H9 (cell line): ENCODE data around the gene LITAFD. TPM values are rescaled to one million over a fixed set of nuclear protein-coding genes. Genes with fewer than 3 reads are reported as not detected.

ENCODE experiments used
- DNase-seq: peaks from one replicate; pipeline ENCODE4 v3.0.0-alpha.2; 2017
- H2AFZ ChIP-seq: one replicate; pipeline ENCODE4 v1.6.1; 2013; ENCODE audit warnings: mild to moderate bottlenecking, low read length, control low read depth, moderate library complexity
- H2AK5ac ChIP-seq: 2 replicates; pipeline ENCODE4 v1.6.1; 2013; ENCODE audit warnings: low read length, control low read depth, mixed read lengths; ENCODE audit not compliant: insufficient read length
- H2BK120ac ChIP-seq: one replicate; pipeline ENCODE4 v1.6.1; 2013; ENCODE audit warnings: low read depth, mild to moderate bottlenecking, low read length, control low read depth, inconsistent platforms; ENCODE audit not compliant: poor library complexity, severe bottlenecking
- H2BK12ac ChIP-seq: 2 replicates; pipeline ENCODE4 v1.6.1; 2013; ENCODE audit warnings: low read length, control low read depth, mixed read lengths, low read depth; ENCODE audit not compliant: insufficient read length
- H2BK15ac ChIP-seq: 2 replicates; pipeline ENCODE4 v1.6.1; 2013; ENCODE audit warnings: low read depth, low read length, control low read depth
- H2BK20ac ChIP-seq: one replicate; pipeline ENCODE4 v1.6.1; 2013; ENCODE audit warnings: low read depth, mild to moderate bottlenecking, low read length, control low read depth, inconsistent platforms; ENCODE audit not compliant: poor library complexity, severe bottlenecking
- H2BK5ac ChIP-seq: 2 replicates; pipeline ENCODE4 v1.6.1; 2013; ENCODE audit warnings: low read length, control low read depth, mixed read lengths; ENCODE audit not compliant: insufficient read length
- H3K14ac ChIP-seq: 2 replicates; pipeline ENCODE4 v1.6.1; 2013; ENCODE audit warnings: low read length, control low read depth; ENCODE audit not compliant: insufficient read depth
- H3K18ac ChIP-seq: 2 replicates; pipeline ENCODE4 v1.6.1; 2013; ENCODE audit warnings: low read depth, mild to moderate bottlenecking, mixed read lengths, low read length, control low read depth; ENCODE audit not compliant: insufficient read length
- H3K23ac ChIP-seq: 2 replicates; pipeline ENCODE4 v1.6.1; 2013; ENCODE audit warnings: low read length, control low read depth, mixed read lengths, low read depth; ENCODE audit not compliant: insufficient read length
- H3K23me2 ChIP-seq: 2 replicates; pipeline ENCODE4 v1.6.1; 2013; ENCODE audit warnings: low read depth, mild to moderate bottlenecking, mixed read lengths, low read length, control low read depth; ENCODE audit not compliant: insufficient read length, poor library complexity, severe bottlenecking
- H3K27ac ChIP-seq: 2 replicates; pipeline ENCODE4 v1.5.1; 2013; ENCODE audit warnings: low read length, control low read depth, mixed read lengths, low read depth; ENCODE audit not compliant: insufficient read length
- H3K27me3 ChIP-seq: 2 replicates; pipeline ENCODE4 v1.6.1; 2013; ENCODE audit warnings: low read length, control low read depth, inconsistent platforms; ENCODE audit not compliant: insufficient read depth
- H3K4ac ChIP-seq: 2 replicates; pipeline ENCODE4 v1.6.1; 2013; ENCODE audit warnings: low read depth, mild to moderate bottlenecking, control low read depth, inconsistent platforms, low read length, moderate library complexity
- H3K4me1 ChIP-seq: 2 replicates; pipeline ENCODE4 v1.6.1; 2013; ENCODE audit warnings: low read length, control low read depth, inconsistent platforms; ENCODE audit not compliant: insufficient read depth
- H3K4me2 ChIP-seq: 2 replicates; pipeline ENCODE4 v1.6.1; 2013; ENCODE audit warnings: low read length, control low read depth, mixed read lengths; ENCODE audit not compliant: insufficient read length, insufficient read depth
- H3K56ac ChIP-seq: 2 replicates; pipeline ENCODE4 v1.6.1; 2013; ENCODE audit warnings: low read depth, mild to moderate bottlenecking, mixed read lengths, low read length, control low read depth; ENCODE audit not compliant: insufficient read length
- H3K79me1 ChIP-seq: 2 replicates; pipeline ENCODE4 v1.6.1; 2013; ENCODE audit warnings: low read depth, mild to moderate bottlenecking, moderate library complexity, low read length, control low read depth, inconsistent platforms; ENCODE audit not compliant: insufficient read depth, poor library complexity, severe bottlenecking
- H3K79me2 ChIP-seq: 2 replicates; pipeline ENCODE4 v1.6.1; 2013; ENCODE audit warnings: low read length, control low read depth, inconsistent platforms; ENCODE audit not compliant: insufficient read depth
- H3K9ac ChIP-seq: 2 replicates; pipeline ENCODE4 v1.6.1; 2013; ENCODE audit warnings: low read length, control low read depth, mixed read lengths; ENCODE audit not compliant: insufficient read length; ENCODE audit errors: extremely low read depth
- H3K9me3 ChIP-seq: one replicate; pipeline ENCODE4 v1.6.1; 2013; ENCODE audit warnings: low read depth, low read length, inconsistent platforms; ENCODE audit not compliant: control insufficient read depth
- H3T11ph ChIP-seq: one replicate; pipeline ENCODE4 v1.6.1; 2013; ENCODE audit warnings: mild to moderate bottlenecking, low read length, control low read depth, inconsistent platforms
- H4K20me1 ChIP-seq: one replicate; pipeline ENCODE4 v1.6.1; 2013; ENCODE audit not compliant: control insufficient read depth, insufficient read length, insufficient read depth
- H4K5ac ChIP-seq: 2 replicates; pipeline ENCODE4 v1.6.1; 2013; ENCODE audit warnings: low read depth, mild to moderate bottlenecking, mixed read lengths, low read length, control low read depth; ENCODE audit not compliant: insufficient read length
- H4K8ac ChIP-seq: replicated peaks from 2 replicates; pipeline ENCODE4 v1.6.1; 2013; ENCODE audit warnings: low read length, control low read depth, mixed read lengths, low read depth; ENCODE audit not compliant: insufficient read length
- H4K91ac ChIP-seq: 2 replicates; pipeline ENCODE4 v1.6.1; 2013; ENCODE audit warnings: low read depth, mild to moderate bottlenecking, moderate library complexity, mixed read lengths, low read length, control low read depth; ENCODE audit not compliant: insufficient read length
- H3K27ac Mint-ChIP-seq, 3 experiments: 2 replicates in 2 of 3; 3 replicates in 1 of 3; pipeline ENCODE4 v1.8.0; 2020 to 2021; ENCODE audit warnings: mixed read lengths in 3 of 3, mild to moderate bottlenecking in 1 of 3, moderate library complexity in 1 of 3
- H3K27me3 Mint-ChIP-seq: 2 replicates; pipeline ENCODE4 v1.8.0; 2021; ENCODE audit warnings: low read depth, mild to moderate bottlenecking, moderate library complexity, mixed read lengths
- H3K36me3 Mint-ChIP-seq, 3 experiments: 2 replicates in 2 of 3; 3 replicates in 1 of 3; pipeline ENCODE4 v1.8.0; 2020 to 2021; ENCODE audit warnings: low read depth in 3 of 3, mixed read lengths in 3 of 3; ENCODE audit not compliant: insufficient read depth in 1 of 3
- H3K4me1 Mint-ChIP-seq, 2 experiments: 2 replicates each; pipeline ENCODE4 v1.8.0; 2020; ENCODE audit warnings: mixed read lengths in 2 of 2
- H3K4me3 Mint-ChIP-seq, 2 experiments: 2 replicates in 1 of 2; 3 replicates in 1 of 2; pipeline ENCODE4 v1.8.0; 2020 to 2021; ENCODE audit warnings: mild to moderate bottlenecking in 2 of 2, mixed read lengths in 2 of 2, moderate library complexity in 1 of 2
- H3K9me3 Mint-ChIP-seq, 2 experiments: 2 replicates in 1 of 2; 3 replicates in 1 of 2; pipeline ENCODE4 v1.8.0; 2020; ENCODE audit warnings: mild to moderate bottlenecking in 2 of 2, mixed read lengths in 2 of 2, moderate library complexity in 1 of 2
- CTCF ChIP-seq: fragments of 200-600 bp; sonication (generic); conservative IDR thresholded peaks from 3 replicates; pipeline ENCODE4 v1.8.0; 2021; ENCODE audit warnings: antibody characterized with exemption, mild to moderate bottlenecking
- WGBS: extraction: QIAGEN DNeasy Blood & Tissue Kit; methylation state at CpG from one replicate; pipeline ENCODE4 v1.1.7; 2013; ENCODE audit warnings: missing lambda C conversion rate, low lambda C conversion rate, mixed read lengths; ENCODE audit not compliant: insufficient read length; ENCODE audit errors: extremely low coverage; 5-methylcytosine and 5-hydroxymethylcytosine counted together
- total RNA-seq: library from RNA; stranded (reverse); gene quantifications from 2 replicates; pipeline ENCODE4 v1.2.1, GENCODE V29; 2021

The LITAFD gene
- total RNA-seq, 1 experiment from 2014 or later = not detected

GRCh38 chr16:8934601-8935000 lies 52.5 kb downstream of the LITAFD start:
- Histone ChIP-seq H3K79me2 (peaks cover 61% of the 10 kb centered on the region), H3K4me1 (no peaks in the 10 kb centered on the region), H4K20me1 (no peaks in the 10 kb centered on the region), H3K4ac (no peak overlapping the region), H3T11ph (no peak overlapping the region), H4K91ac (no peak overlapping the region), H3K9ac (no peak overlapping the region), H4K8ac (no peak overlapping the region), H3K56ac (no peak overlapping the region), H3K9me3 (no peaks in the 10 kb centered on the region), H2BK15ac (no peak overlapping the region), H2BK120ac (no peak overlapping the region), H2AK5ac (no peak overlapping the region), H3K23ac (no peak overlapping the region), H3K4me2 (no peak overlapping the region), H2AFZ (no peak overlapping the region), H3K27ac (no peak overlapping the region), H3K23me2 (no peaks in the 10 kb centered on the region), H3K27me3 (no peaks in the 10 kb centered on the region), H2BK5ac (no peak overlapping the region), H3K79me1 (peaks cover 11% of the 10 kb centered on the region), H3K14ac (no peak overlapping the region), H2BK20ac (no peak overlapping the region), H4K5ac (no peak overlapping the region), H2BK12ac (no peak overlapping the region), H3K18ac (no peak overlapping the region)
- TF ChIP-seq CTCF = no peak
- Mint-ChIP-seq H3K27ac (no peak overlapping the region; a peak in 1 of 7 replicates), H3K27me3 (no peaks in the 10 kb centered on the region), H3K4me3 (no peak overlapping the region), H3K4me1 (peaks cover 53 to 55% of the 10 kb centered on the region in 2 experiments), H3K9me3 (no peaks in the 10 kb centered on the region), H3K36me3 (peaks cover 2 to 6% (median 6%) of the 10 kb centered on the region in 3 experiments; a peak in 6 of 7 replicates)
- no peak for DNase-seq
- no CpG with 5 or more reads among the region's 6 CpGs for WGBS

Other genes with a start within 250 kb of the LITAFD start
- gene ABAT, start 207.7 kb upstream of the LITAFD start, total RNA-seq = 6.2 and 7.3 TPM in 2 replicates
- gene TMEM186, start 84.7 kb upstream of the LITAFD start, total RNA-seq = 8.6 and 9.6 TPM in 2 replicates
- gene PMM2, start 84.5 kb upstream of the LITAFD start, total RNA-seq = 79.3 and 82.7 TPM in 2 replicates
- gene CARHSP1, start 13.3 kb upstream of the LITAFD start, total RNA-seq = 194 and 195 TPM in 2 replicates
- 182 and 192 TPM in 2 replicates for gene USP7, start 81.6 kb downstream of the LITAFD start, total RNA-seq
- gene HAPSTR1, start 209.3 kb downstream of the LITAFD start, total RNA-seq = 80.1 and 85.2 TPM in 2 replicates